Measurements from ENCODE around the gene PIGS.

DNA sequence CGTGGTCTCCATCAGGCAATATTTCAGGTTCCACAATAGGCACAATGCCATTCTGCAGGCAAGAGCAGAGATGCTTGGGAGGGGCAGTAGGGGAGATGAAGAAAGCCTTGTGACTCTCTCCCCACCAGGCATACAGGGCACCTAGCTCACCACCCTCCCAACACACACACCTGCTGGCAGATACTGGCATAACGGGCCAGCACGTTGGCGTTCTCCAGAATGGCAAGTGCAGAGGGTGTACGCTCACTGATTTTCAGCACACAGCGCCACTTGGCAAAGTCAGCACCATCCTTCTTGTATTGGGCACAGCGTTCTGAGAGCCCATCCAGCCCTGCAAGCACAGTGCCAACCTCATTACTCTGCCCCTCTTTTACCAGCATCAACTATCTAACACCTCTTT, 3.2 kb upstream of the PIGS start:
- TF ChIP-seq EZH2 (IDR thresholded peaks at IDR 0.05; ENCODE audit: insufficient read depth, poor library complexity, severe bottlenecking) (no peak), EZH2phosphoT487 (IDR thresholded peaks at IDR 0.05; ENCODE audit: insufficient read depth, low read depth) (no peak)
